GM12878 (cell line): Measurements from ENCODE around the gene KCTD6.

Experiments used
- CREM ChIP-seq: IDR thresholded peaks from 2 replicates; pipeline ENCODE4 v1.6.1; 2014; ENCODE audit warnings: antibody characterized with exemption, low read depth
- E2F4 ChIP-seq: IDR thresholded peaks from 2 replicates; pipeline ENCODE4 v1.6.1; 2012; ENCODE audit warnings: low read depth, low read length, improper control_type of control experiment
- ESRRA ChIP-seq: IDR thresholded peaks from 2 replicates; pipeline ENCODE4 v1.6.1; 2012; ENCODE audit warnings: mild to moderate bottlenecking, low read length, improper control_type of control experiment
- GABPA ChIP-seq: IDR thresholded peaks from 2 replicates; pipeline ENCODE4 v1.6.1; 2014; ENCODE audit warnings: antibody characterized with exemption, low read depth, mild to moderate bottlenecking, inconsistent platforms
- HDAC2 ChIP-seq: fragments of 200-600 bp; sonication (generic); IDR thresholded peaks from 2 replicates; pipeline ENCODE4 v1.6.1; 2017
- PAX5 ChIP-seq: IDR thresholded peaks from 2 replicates; pipeline ENCODE4 v1.6.1; 2011; ENCODE audit warnings: low read depth, low read length, borderline replicate concordance
- POLR2AphosphoS5 ChIP-seq: IDR thresholded peaks from 2 replicates; pipeline ENCODE4 v1.6.1; 2011; ENCODE audit warnings: mild to moderate bottlenecking, low read length, inconsistent platforms
- RCOR1 ChIP-seq: conservative IDR thresholded peaks from 2 replicates; pipeline ENCODE4 v1.6.1; 2012; ENCODE audit warnings: low read depth, low read length, improper control_type of control experiment
- TCF12 ChIP-seq: IDR thresholded peaks from 2 replicates; pipeline ENCODE4 v1.6.1; 2011; ENCODE audit warnings: low read depth, mild to moderate bottlenecking, low read length
- ZNF274 ChIP-seq: IDR thresholded peaks from one replicate; pipeline ENCODE4 v1.8.0; 2011; ENCODE audit not compliant: insufficient read length, insufficient read depth
- TF ChIP-seq, protein P1 (sequence below), 3 experiments: IDR thresholded peaks in 2 of 3; conservative IDR thresholded peaks in 1 of 3; 2 replicates each; pipeline ENCODE4 v1.5.1; 2011; ENCODE audit warnings: low read depth in 3 of 3, low read length in 3 of 3, mild to moderate bottlenecking in 3 of 3, control low read depth in 2 of 3, moderate library complexity in 2 of 3, inconsistent platforms in 1 of 3, mixed read lengths in 1 of 3; ENCODE audit not compliant: control insufficient read depth in 2 of 3, insufficient read depth in 1 of 3; ENCODE audit errors: extremely low read depth in 1 of 3

- TF ChIP-seq, protein P1, sequence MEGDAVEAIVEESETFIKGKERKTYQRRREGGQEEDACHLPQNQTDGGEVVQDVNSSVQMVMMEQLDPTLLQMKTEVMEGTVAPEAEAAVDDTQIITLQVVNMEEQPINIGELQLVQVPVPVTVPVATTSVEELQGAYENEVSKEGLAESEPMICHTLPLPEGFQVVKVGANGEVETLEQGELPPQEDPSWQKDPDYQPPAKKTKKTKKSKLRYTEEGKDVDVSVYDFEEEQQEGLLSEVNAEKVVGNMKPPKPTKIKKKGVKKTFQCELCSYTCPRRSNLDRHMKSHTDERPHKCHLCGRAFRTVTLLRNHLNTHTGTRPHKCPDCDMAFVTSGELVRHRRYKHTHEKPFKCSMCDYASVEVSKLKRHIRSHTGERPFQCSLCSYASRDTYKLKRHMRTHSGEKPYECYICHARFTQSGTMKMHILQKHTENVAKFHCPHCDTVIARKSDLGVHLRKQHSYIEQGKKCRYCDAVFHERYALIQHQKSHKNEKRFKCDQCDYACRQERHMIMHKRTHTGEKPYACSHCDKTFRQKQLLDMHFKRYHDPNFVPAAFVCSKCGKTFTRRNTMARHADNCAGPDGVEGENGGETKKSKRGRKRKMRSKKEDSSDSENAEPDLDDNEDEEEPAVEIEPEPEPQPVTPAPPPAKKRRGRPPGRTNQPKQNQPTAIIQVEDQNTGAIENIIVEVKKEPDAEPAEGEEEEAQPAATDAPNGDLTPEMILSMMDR (IDR thresholded peaks at IDR 0.05 in 2 of 3, conservative IDR thresholded peaks at IDR 0.05 in 1 of 3; ENCODE audit: control insufficient read depth in 2 of 3, extremely low read depth in 1 of 3, insufficient read depth in 1 of 3, low read depth in 3 of 3, low read length in 3 of 3), result no peak
- TF ChIP-seq PAX5 (no peak), HDAC2 (no peak), ESRRA (no peak), E2F4 (no peak), ZNF274 (no peak), GABPA (no peak), CREM (no peak), POLR2AphosphoS5 (no peak), TCF12 (no peak), RCOR1 (no peak)
Measured at GRCh38 chr3:58488967-58489366, 2.9 kb upstream of the KCTD6 start.
